Stimulated activated CD4-positive, alpha-beta T cell treated with anti-CD3 and anti-CD28 coated beads, TNF-alpha, amount 100 ng/mL, for 1 hour (primary cell): ENCODE results near the gene GRAP2.
A peak's percentile ranks its signal among the peaks of the same experiment; 100 is the strongest.
"Not testable (repeated sequence)": the region's sequence is repeated elsewhere in the genome, so short reads cannot be mapped to it uniquely, and the experiment has no call there.

Source experiments
- DNase-seq, 3 donors: peaks; one replicate each; pipeline ENCODE4 v3.0.0-alpha.2; 2020; ENCODE audit warnings: low read depth in 3 of 3, low spot score in 1 of 3

The GRAP2 gene

GRCh38 chr22:39992088-39992826 is 91.4 kb downstream of the GRAP2 start:
- DNase-seq = no peak

- not testable (repeated sequence) for DNase-seq
Measured at GRCh38 chr22:39992894-39993293, 92.0 kb downstream of the GRAP2 start.

- DNase-seq = peak in 2 of 3 donors; percentile 7 to 33
Measured at GRCh38 chr22:39994041-39994565, 93.2 kb downstream of the GRAP2 start.

GRCh38 chr22:39994566-39995392 is 93.9 kb downstream of the GRAP2 start, which contains the start of gene FAM83F:
TSS of gene FAM83F (plus strand) at chr22:39994954. CDS start at chr22:39995043, 89 bp downstream.
- peak in 1 of 3 donors; percentile 28 for DNase-seq

DNA sequence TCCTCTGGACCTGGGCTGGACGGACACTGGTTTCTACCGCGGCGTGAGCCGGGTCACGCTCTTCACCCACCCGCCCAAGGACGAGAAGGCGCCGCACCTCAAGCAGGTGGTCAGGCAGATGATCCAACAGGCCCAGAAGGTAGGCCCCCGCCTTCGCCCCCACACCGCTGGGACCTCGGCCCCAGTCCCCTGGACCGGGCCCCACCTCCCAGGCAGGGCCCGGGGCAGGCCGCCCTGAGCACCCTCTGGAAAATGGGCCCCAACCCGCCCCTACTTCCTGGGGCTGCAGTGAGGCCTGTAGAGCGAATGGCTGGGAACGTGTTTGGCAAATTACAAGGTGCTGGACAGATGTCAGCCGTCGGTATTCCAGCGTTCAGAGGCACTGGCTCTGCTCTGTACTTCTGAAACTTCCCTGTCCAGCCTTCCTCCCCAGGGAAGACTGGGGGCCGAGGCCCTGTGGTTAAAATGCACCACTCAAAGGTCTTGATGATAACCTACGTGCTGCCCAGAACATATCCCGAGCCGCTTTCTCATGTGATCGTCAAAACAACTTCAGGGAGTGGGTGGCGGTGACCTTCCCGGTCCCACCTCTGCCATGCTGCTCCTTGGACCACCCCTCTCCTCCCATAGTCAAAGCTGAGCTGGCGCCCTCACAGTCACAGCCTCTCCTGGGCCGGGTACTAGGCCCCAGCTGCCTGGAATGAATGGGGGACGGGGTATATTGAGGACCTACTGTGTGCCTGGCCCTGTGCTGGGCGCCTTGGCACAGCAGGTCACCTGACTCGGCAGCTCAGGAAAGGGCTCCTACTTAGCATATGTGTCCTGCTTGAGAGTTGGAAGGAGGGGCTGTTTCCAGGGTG is 94.7 kb downstream of the GRAP2 start:
- no peak for DNase-seq

DNA sequence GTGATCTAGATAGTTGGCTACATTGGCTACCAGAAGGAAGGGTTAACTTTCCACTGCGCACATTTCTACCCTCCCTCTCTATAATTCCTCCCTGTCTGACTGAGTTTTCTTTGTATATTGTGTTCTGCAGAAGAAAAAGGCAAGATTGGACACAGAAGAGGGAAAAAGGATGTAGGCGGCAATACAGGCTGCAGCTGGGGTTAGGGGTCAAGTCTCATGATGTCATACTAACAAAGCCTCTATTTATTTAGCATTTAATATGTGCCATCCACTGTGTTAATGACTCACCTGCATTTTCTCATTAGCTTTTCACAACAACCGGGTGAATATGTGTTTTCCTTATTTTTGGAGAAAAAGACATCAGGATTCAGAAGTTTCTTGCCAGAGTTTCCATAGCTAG is 95.8 kb downstream of the GRAP2 start:
- no peak for DNase-seq

GRCh38 chr22:39997421-39997820 is 96.5 kb downstream of the GRAP2 start:
- no peak for DNase-seq

DNA sequence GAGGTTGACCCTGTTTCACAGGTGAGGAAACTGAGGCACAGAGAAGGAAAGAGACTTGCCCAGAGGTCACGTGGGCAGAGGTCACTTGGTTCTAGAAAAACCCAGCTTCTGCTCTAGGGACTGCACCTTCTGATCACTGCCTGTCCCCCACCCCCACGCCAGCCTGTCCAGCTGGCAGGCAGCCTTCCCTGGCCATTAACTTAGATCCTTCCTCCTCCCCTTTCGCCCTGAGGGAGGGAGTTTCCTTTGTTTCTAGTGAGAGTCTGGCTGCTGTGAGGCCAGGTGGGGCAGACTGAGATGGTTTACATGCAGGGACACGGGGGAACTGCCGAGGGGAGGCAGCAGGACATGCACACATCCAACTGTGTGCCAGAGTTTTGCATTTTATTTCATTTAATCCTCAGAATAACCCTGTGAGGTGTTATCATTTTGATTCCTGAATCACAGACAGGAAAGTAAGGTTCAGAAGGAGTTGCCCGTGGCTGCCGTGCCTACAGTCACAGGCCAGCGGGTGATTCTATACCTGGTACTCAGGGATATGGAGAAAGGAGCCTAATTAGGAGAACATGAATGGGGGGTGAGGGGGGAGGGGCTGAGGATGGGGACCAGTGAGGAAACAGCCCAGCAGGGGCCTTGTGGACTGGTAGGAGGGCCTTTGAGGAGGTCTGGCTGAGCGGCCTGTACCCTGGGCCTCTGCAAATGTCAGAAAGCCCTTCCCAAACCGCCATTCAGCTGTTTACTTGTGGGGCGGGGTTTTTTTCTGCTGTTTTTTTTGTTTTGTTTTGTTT is 97.2 kb downstream of the GRAP2 start:
- DNase-seq = no peak

DNA sequence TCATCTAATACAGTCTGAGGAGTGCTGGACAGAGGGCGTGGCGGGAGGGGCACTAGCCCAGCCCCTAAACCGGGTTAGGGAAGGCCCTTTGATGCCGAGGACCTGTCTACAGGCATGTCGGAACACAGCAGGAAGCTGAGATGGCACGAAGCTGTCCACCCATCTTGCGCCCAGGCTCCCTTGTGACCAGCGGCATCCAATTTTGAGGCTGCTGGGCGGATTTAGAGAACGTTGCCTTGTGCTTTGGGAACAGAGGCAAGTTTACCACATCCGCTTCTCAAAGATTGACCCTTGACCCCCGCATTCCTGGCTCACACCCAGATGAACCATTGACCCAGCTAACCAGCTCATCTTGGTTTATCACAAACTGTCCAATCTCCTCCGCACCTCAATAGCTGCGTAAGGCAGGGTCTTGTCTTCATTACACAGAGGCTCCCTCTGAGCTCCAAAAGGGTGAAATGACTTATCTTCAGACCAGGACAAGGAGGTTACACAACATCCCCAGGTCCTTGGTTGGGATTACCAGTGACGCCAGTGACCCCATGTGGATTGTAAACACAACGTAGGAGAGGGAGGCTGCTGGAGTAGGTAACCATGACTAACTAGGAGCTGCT is 98.4 kb downstream of the GRAP2 start:
- no peak for DNase-seq

DNA sequence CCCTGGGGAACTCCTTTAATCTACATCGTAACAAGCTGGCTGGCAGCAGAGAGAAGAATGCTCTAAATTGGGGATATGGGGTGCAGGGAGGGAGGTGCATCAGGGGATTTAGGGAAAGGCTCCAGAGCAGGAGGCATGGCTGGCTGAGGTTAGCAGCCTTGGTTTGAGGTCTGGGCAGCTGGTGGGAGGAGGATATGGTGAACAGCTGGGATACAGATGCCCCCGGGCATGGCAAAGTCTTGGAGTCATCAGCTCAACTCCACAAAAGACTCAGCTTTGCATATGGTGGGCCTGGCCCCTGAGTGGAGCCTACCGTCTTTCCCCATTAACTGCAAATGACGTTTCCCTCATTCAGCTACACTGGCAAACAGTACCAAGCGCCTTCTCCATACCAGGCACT is 99.3 kb downstream of the GRAP2 start:
- no peak for DNase-seq

DNA sequence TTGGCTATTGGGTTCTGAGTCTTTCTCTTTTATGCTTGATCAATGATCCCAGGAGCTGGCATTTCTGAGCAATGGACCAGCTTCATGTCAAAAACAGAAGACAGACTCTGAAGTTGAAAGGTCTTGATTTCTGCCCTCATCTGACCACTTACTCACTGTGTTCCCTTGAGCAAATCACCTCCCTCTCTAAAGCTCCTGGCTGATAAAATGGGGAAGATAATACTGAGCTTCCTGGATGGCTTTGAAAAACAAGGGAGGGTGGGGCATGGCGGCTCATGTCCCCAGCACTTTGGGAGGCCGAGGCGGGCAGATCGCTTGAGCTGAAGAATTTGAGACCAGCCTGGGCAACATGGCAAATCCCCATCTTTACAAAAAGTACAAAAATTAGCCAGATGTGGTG is 100.2 kb downstream of the GRAP2 start:
- no peak for DNase-seq

DNA sequence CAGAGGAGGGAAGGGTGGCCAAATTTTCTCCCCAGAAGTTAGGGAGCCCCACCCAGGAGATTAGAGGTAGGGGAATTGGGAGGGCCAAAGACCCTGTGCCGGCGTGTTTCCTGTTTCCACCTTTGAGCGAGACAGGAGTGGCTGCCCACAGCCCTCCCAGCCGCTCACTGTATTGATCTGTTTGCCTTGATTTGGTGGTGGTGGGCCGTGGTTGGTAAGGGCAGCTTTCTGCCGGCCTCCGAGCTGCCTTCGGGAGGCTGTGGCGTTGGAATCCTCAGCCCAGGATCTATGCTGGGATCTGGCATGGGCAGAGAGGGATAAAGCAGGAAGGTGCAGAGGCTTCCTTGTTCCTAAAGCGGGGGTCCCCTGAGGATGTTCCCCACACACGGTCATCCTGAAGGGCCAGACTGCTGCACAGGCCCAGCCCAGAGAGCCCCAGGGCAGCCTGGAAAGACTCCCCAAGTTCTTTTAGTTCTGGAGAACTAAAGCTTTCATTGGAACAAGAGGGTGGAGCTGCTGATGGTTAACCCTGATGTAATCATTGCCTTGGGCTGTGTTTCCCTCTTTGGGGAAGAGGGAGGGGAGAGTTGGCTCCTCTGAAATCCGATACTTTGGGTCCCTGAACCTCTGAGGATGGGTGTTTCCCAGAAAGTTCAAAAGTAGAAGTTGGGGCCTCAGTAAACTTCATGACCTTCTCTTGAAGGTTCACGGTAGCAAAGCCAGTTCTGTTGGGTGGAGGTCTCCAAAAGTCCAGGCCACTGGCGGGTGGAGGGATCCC is 101.1 kb downstream of the GRAP2 start:
- no peak for DNase-seq

DNA sequence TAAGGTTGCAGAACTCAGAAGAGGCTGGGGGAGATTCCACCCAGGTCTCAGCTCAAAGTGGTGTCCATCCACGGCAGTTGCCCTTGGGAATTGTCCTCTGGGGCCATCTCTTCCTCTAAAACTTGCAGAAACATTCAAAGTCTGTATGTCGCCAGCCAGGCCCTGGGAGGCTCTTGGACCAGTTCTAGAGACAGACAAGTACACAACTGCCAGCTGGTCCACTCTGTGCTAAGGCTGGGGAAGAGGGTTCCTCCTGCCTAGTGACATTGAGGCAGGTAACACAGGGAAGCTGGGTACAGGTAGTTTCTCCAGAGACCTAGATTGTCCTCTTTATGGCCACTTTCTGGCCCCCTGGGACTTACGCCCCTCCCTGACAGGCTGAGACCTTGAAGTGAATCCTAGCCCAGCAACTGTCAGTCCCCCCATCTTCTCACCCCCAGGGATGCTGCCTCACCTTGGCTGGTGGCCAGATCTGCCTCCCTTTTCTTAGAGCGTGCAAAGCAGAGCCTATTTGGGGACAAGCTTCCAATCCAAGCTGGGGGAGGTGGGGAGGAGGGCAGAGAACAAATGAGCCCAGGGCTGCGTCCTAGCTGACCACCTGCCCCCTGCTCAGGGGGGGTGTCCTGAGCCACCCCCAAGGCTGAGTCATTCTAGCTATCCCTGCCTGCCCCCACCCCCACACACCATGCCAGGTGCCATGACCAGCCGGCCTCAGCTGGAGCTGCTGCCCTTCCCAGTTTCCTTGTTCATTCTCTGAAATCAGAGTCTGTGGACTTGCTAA is 102.2 kb downstream of the GRAP2 start:
- DNase-seq = no peak

DNA sequence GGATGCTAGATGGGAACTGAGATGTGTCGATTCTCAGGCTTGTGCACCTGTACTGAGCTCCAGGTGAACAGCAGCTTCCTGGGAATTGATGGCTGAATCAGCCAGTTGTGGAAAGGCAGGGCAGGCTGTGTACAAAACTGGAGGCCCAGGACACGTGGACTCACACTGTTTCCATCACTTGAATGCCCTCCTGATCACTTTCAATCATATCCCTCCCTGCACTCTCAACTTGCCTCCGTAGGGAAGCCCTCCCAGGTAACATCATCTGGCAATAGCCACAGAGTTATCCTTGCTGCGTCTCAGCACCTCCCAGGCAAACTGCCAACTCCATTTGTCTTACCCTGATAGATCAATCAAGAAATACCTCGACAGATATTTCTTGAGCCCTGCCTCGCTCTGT is 104.0 kb downstream of the GRAP2 start:
- no peak for DNase-seq

DNA sequence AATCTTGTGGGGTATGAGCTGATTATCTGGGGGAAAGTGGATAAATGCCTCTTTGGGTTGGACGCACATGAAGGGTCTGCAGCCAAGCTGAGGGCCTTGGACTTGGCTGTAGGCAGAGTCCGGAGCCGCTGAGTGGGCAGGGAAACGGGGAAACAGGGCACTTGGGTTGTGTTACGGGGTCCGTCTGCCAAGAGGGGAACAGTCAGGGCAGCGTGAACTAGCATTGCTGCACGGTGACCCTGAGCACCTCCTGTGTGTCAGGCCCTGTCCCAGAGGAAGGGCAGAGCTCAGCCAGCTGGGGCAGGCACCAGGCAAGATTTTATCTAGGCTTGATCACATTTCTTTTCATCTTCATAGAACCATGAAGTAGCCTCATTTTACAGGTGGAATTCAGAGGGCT is 105.8 kb downstream of the GRAP2 start:
- no peak for DNase-seq

DNA sequence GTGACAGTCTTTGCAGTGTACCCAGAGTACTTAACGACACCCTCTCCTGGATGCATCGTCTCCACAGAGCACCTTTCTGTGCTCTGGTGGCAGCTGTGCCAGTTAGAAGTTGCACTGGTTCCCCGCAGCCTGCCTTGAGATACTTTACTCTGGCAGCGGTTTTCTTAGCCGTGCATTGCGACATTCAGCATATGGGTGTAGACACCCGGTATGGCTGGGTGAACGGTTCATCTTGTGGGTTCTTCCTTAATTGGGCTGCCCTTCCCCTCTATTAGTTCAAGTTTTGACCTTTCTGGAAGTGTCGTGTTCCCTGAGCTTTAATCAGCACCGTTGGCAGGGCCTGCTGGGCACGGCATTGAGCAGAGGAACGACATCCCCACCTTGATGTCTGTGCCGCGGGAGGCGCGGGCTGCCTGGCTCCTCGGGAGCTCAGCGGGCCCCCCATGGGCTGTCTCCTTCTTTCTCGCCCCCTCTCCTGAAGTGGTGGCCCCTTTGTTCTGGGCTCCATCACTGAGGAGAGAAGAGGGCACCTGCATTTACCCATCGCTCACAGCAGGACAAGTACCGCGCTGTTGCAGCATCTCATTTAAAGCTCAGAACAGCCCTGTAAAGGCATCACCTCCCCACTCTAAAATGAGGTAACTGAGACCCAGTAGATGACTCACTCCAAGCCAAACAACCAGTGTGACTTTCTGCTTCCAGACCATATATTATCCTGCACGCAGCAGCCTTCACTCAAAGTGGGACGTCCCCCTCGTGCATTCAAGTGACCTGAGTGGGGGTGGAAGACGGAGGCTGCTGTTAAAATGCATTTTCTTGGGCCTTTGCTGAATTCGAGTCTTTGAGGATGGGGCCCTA is 107.2 kb downstream of the GRAP2 start:
- no peak for DNase-seq

- no peak for DNase-seq
Measured at GRCh38 chr22:40008726-40009291, 107.9 kb downstream of the GRAP2 start.
